Activated T-cell treated with anti-CD3 and anti-CD28 coated beads for 48 hours (primary cell): Measurements from ENCODE around the gene FBXW7.
"Not testable (repeated sequence)": the region's sequence is repeated elsewhere in the genome, so short reads cannot be mapped to it uniquely, and the experiment has no call there.

Experiments used
- DNase-seq: peaks from one replicate; pipeline ENCODE4 v3.0.0-alpha.2; 2020; ENCODE audit warnings: low read depth

FBXW7 gene, protein sequence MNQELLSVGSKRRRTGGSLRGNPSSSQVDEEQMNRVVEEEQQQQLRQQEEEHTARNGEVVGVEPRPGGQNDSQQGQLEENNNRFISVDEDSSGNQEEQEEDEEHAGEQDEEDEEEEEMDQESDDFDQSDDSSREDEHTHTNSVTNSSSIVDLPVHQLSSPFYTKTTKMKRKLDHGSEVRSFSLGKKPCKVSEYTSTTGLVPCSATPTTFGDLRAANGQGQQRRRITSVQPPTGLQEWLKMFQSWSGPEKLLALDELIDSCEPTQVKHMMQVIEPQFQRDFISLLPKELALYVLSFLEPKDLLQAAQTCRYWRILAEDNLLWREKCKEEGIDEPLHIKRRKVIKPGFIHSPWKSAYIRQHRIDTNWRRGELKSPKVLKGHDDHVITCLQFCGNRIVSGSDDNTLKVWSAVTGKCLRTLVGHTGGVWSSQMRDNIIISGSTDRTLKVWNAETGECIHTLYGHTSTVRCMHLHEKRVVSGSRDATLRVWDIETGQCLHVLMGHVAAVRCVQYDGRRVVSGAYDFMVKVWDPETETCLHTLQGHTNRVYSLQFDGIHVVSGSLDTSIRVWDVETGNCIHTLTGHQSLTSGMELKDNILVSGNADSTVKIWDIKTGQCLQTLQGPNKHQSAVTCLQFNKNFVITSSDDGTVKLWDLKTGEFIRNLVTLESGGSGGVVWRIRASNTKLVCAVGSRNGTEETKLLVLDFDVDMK

GRCh38 chr4:152535903-152536544 lies at the start of gene FBXW7:
FBXW7 (minus strand) TSS chr4:152536092; CDS start chr4:152411803, 124,289 bp downstream.
- DNase-seq = peak; percentile 100

GRCh38 chr4:152585023-152585441 lies 49.1 kb upstream of the FBXW7 start:
- DNase-seq = no peak

- DNase-seq = no peak
These were observed 45.8 kb upstream of the FBXW7 start for GRCh38 chr4:152581536-152582160.

DNA sequence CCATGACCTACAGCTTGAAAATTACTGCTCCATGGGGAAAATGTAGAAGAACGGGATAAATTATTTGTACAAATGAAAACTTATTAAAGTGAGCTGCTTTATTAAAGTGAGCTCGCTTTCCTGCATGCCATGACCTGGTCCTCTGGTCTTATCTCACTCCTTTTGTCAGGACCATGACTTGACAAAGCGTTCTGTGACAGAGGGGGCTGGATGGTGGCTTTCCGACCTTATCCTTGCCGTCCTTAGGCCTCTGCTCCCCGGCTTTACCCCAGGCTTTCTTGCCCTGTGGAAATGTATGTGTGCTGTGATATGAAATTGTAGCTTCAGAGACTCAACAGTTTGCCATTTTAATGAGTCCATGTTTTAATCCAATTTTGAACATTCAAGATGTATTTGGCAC lies 44.0 kb upstream of the FBXW7 start:
- no peak for DNase-seq

DNA sequence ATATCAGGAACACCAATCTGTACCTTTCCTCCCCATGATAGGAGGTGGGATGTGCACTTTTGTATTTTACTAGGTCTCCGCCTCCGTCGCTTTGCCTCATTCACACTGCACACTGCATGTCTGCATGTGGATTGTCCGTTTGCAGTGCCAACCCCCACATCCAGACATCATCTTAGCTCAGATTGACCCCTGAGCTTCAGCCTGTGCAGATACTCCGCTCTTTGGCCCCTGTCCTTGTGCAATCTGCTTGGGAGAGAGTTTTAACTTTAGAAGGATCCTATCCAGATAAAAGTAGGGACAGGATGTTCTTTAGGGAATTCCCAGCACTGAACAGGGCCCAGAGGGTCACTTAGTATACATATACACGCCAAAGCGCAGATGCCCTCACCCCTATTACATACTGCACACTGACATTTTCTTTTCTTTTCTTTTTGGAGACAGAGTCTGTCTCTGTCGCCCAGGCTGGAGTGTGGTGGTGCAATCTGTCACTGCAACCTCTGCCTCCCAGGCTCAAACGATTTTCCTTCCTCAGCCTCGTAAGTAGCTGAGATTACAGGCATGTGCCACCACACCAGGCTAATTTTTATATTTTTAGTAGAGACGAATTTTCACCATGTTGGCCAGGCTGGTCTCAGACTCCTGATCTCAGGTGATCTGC lies 43.3 kb upstream of the FBXW7 start:
- DNase-seq = no peak

DNA sequence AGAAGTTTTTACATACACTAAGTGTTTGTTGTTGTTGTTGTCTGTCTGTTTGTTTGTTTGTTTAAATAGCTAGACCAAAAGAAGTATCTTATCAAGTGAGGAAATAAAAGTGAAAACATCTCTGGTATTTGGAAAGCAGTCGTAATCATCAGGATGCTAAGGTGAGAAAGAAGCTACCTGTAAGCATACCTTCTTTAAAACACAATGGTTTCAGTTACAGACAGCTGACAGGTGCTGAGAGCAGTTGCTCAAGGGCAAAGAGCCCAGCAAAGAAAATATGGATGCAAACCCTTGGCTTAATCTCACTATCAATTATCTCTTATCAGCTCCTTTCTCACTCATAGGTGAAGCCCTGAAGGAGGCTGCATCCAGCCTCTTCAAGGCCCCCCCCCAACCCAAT lies 42.8 kb upstream of the FBXW7 start:
- no peak for DNase-seq

- no peak for DNase-seq
These were observed 42.0 kb upstream of the FBXW7 start for GRCh38 chr4:152577708-152578396.

DNA sequence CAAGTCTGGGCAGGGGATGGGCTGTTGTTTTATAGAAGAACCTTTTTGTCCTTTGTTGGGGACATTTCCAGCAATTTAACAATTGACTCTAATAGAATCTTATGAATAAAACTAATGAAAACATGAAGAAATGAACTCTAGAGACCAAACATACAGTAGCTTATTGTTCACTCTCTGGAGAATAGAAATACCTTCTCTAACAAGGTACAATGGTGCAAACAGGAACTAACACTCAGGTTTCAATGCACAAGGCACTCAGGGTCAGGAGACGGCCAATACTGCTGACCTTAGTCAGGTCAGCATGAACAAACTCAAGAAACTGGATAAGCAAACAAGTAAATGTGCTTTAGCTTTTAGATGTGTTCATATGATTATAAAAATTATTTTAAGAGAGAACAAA lies 39.6 kb upstream of the FBXW7 start:
- no peak for DNase-seq

DNA sequence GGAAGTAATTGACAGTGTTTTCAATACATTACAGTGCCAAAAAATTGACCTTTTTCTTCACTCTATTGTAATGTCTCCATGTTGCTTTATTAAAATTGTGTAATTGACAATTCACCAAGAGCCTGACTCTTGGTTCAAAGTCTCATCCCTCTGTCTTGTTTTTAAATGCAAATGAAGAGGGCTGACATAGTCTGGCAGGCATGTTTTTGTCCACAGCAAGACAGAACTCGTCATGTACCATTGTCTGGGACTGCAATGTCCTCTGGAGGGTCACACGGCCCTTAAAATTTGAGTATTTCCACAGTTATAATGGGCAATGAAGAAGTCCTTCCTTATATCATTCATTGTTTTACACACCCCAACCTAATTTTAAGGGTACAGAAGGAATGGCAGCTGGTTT lies 38.0 kb upstream of the FBXW7 start:
- no peak for DNase-seq

GRCh38 chr4:152572417-152573086 lies 36.7 kb upstream of the FBXW7 start:
- no peak for DNase-seq

DNA sequence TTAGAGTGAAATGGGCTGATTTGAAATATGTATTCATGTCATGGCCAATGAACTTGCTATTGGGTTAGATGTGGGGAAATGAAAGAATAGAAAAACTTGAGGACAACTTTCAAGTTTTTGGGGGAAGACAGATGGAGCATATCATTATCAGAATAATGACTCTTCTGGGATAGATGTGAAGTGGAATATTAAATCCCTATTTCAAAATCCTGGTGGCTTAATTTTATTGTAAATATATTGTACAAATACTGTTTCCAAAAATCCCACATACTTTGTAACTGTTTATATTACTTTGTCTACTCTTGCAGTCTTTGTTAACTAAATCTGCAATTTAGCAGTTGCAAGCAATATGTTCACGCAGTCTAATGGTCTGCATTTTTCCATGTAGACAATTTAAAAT lies 35.9 kb upstream of the FBXW7 start:
- no peak for DNase-seq

- no peak for DNase-seq
These were observed 35.4 kb upstream of the FBXW7 start for GRCh38 chr4:152571296-152571695.

GRCh38 chr4:152565333-152565732 lies 29.4 kb upstream of the FBXW7 start:
- DNase-seq = no peak

GRCh38 chr4:152564336-152564735 lies 28.4 kb upstream of the FBXW7 start:
- DNase-seq = no peak

DNA sequence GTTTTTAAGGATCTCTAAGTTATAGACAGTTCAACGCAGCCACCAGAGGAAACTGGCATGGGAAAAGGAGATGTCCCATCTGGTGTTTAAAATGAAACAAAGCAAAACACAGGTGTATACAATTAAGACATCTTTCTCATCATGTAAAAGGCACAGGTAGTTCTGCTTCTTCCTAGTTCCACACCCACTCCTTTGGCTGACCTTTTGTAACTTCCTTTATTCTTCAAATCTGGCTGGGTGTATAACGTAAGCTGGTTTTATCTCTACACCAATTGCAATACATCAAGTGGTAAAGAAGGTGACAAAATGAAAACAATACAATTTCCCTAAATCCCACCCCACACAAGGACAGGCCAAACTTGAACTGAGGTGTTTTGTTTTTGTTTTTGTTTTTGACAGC lies 27.3 kb upstream of the FBXW7 start:
- no peak for DNase-seq

DNA sequence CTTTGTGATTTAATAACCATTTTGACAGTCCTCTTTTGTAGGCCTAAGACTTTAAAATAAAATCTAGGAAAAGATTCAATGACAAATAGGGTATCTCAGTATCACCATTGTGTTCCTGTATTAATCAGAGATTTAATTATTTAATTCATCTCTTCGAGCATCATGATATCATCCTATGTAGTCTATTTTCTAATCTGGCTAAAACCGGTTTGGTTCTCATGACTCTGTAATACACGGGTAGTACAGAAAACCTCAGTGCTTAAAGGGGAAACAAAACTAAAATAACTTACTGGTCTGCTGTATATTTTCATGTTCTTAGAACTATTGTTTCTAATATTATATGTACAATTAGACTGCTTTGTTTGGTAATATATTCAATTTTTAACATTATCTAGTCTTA lies 23.7 kb upstream of the FBXW7 start:
- no peak for DNase-seq

- no peak for DNase-seq
These were observed 22.5 kb upstream of the FBXW7 start for GRCh38 chr4:152558396-152558795.

- no peak for DNase-seq
These were observed 20.9 kb upstream of the FBXW7 start for GRCh38 chr4:152556834-152557233.

DNA sequence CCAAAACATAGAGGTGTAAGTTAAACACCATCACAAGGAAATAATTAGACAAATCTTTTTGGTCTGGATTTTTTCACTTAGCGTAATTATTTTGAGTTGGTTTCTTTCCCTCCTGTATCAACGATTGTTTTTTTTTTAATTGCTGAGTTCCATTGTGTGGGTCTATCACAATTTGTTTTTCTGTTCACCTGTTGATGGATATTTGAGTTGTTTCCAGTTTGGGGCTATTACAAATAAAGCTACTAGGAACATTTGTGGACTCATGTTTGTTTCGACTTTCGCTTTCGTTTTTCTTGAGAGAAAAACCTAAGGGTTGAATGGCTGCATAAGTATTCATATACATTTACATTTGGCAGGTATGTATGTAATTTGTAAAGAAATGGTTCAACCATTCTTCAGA lies 20.4 kb upstream of the FBXW7 start:
- no peak for DNase-seq

GRCh38 chr4:152554742-152555141 lies 18.9 kb upstream of the FBXW7 start:
- DNase-seq = no peak

DNA sequence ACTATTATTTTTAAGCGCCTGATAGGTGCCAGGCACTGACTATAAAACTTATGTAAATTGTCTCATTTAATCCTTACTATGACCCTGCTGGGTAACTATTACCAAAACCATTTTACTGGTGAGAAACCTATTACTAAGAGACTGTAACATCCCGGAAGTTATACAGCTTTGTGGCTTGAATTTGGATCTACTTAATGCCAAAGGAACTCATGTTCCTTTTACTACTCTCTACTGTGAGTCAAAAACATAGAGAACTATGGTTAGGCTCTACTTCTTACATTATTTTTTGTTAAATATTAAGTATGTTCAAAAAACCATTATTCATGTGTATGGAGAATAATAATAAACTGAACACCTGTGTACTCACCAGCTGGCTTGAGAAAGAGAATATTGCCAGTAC lies 14.8 kb upstream of the FBXW7 start:
- DNase-seq = not testable (repeated sequence)
